KMS-11 (cell line): ENCODE data around the gene AREL1.

Experiments
- H2AFZ ChIP-seq: fragments of 200-600 bp; sonication (generic); 2 replicates; pipeline ENCODE4 v1.6.1; 2016; ENCODE audit warnings: antibody characterized with exemption, mixed run types, low read depth
- H3K27ac ChIP-seq: fragments of 200-600 bp; sonication (generic); 2 replicates; pipeline ENCODE4 v1.6.1; 2016; ENCODE audit warnings: mild to moderate bottlenecking, mixed run types
- H3K27me3 ChIP-seq: fragments of 200-600 bp; sonication (generic); 2 replicates; pipeline ENCODE4 v1.6.1; 2017; ENCODE audit warnings: mild to moderate bottlenecking, low read depth, mixed run types, moderate library complexity; ENCODE audit not compliant: insufficient read depth
- H3K36me3 ChIP-seq: fragments of 200-600 bp; sonication (generic); 2 replicates; pipeline ENCODE4 v1.6.1; 2017; ENCODE audit warnings: mild to moderate bottlenecking, mixed run types; ENCODE audit not compliant: insufficient read depth
- H3K4me1 ChIP-seq: fragments of 200-600 bp; sonication (generic); 2 replicates; pipeline ENCODE4 v1.6.1; 2016; ENCODE audit warnings: mild to moderate bottlenecking, low read depth, mixed run types; ENCODE audit not compliant: poor library complexity, severe bottlenecking
- H3K4me2 ChIP-seq: fragments of 200-600 bp; sonication (generic); 2 replicates; pipeline ENCODE4 v1.7.0; 2016; ENCODE audit warnings: mild to moderate bottlenecking, mixed run types
- H3K4me3 ChIP-seq: fragments of 200-600 bp; sonication (generic); IDR thresholded peaks from 2 replicates; pipeline ENCODE4 v1.6.1; 2017; ENCODE audit warnings: low read depth, low read length, mixed read lengths; ENCODE audit not compliant: insufficient read depth
- H3K79me2 ChIP-seq: fragments of 200-600 bp; sonication (generic); 2 replicates; pipeline ENCODE4 v1.6.1; 2016; ENCODE audit warnings: low read depth, mixed run types; ENCODE audit not compliant: insufficient read depth
- H3K9ac ChIP-seq: fragments of 200-600 bp; sonication (generic); 2 replicates; pipeline ENCODE4 v1.6.1; 2016; ENCODE audit warnings: mild to moderate bottlenecking, mixed run types
- H4K20me1 ChIP-seq: fragments of 200-600 bp; sonication (generic); 2 replicates; pipeline ENCODE4 v1.6.1; 2016; ENCODE audit warnings: mild to moderate bottlenecking, mixed run types; ENCODE audit not compliant: insufficient read depth
- CTCF ChIP-seq: fragments of 200-600 bp; sonication (generic); conservative IDR thresholded peaks from 2 replicates; pipeline ENCODE4 v1.6.1; 2017; ENCODE audit warnings: low read depth, mild to moderate bottlenecking, antibody characterized with exemption, low read length, moderate library complexity, mixed read lengths

The AREL1 gene

DNA sequence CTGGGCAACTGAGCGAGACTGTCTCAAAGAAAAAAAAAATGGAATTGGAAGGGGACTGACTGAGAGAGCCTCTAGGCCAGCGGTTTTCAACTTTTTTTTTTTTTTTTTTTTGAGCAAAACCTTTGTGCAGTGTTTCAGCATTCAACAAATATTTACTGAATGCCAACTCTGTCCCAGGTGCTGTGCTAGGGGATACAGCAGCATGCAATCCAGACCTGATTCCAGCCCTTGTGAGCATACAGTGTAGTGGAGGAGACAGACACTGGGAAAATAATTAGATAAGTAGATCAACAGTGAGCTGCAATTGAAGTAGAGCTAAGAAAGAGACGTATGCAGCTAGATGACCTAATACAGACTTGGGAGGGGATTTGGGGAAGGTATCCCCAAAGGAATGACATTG is 77.0 kb downstream of the AREL1 start:
- Histone ChIP-seq H3K27me3 (no peaks in the 10 kb centered on the region), H3K4me1 (no peaks in the 10 kb centered on the region)

GRCh38 chr14:74634964-74635363 is 77.9 kb downstream of the AREL1 start:
- Histone ChIP-seq H3K4me2 (no peak overlapping the region), H4K20me1 (no peaks in the 10 kb centered on the region), H3K9ac (no peak overlapping the region), H3K4me1 (no peaks in the 10 kb centered on the region), H3K36me3 (no peaks in the 10 kb centered on the region), H3K79me2 (no peaks in the 10 kb centered on the region), H3K4me3 (no peak overlapping the region), H3K27me3 (no peaks in the 10 kb centered on the region), H3K27ac (no peak overlapping the region), H2AFZ (no peak overlapping the region)
- TF ChIP-seq CTCF = no peak

More for the DNA sequence above, 77.0 kb downstream of the AREL1 start:
- no peak for TF ChIP-seq CTCF
- Histone ChIP-seq H3K4me2 (no peak overlapping the region), H4K20me1 (no peaks in the 10 kb centered on the region), H3K9ac (no peak overlapping the region), H3K4me3 (no peak overlapping the region), H3K36me3 (no peaks in the 10 kb centered on the region), H2AFZ (no peak overlapping the region), H3K79me2 (no peaks in the 10 kb centered on the region), H3K27ac (no peak overlapping the region)

- no peak overlapping the region for H3K4me2 ChIP-seq
- TF ChIP-seq CTCF = no peak
- no peaks in the 10 kb centered on the region for H4K20me1 ChIP-seq
- H3K27ac ChIP-seq = no peak overlapping the region
- no peaks in the 10 kb centered on the region for H3K4me1 ChIP-seq
- H3K79me2 ChIP-seq = no peaks in the 10 kb centered on the region
- no peak overlapping the region for H3K4me3 ChIP-seq
- no peaks in the 10 kb centered on the region for H3K36me3 ChIP-seq
- no peak overlapping the region for H3K9ac ChIP-seq
- no peak overlapping the region for H2AFZ ChIP-seq
- no peaks in the 10 kb centered on the region for H3K27me3 ChIP-seq
These were observed 78.4 kb downstream of the AREL1 start for GRCh38 chr14:74634481-74634880.

GRCh38 chr14:74630881-74631690 is 81.8 kb downstream of the AREL1 start:
- H3K27ac ChIP-seq = no peak overlapping the region
- no peak overlapping the region for H3K4me3 ChIP-seq
- TF ChIP-seq CTCF = no peak
- no peak overlapping the region for H3K4me2 ChIP-seq
- H3K9ac ChIP-seq = no peak overlapping the region
- H3K79me2 ChIP-seq = no peaks in the 10 kb centered on the region
- no peaks in the 10 kb centered on the region for H4K20me1 ChIP-seq
- H3K4me1 ChIP-seq = no peaks in the 10 kb centered on the region
- H3K27me3 ChIP-seq = no peaks in the 10 kb centered on the region
- H2AFZ ChIP-seq = no peak overlapping the region
- no peaks in the 10 kb centered on the region for H3K36me3 ChIP-seq
